A673 (cell line): Measurements from ENCODE around the gene NR1D1.

Source experiments
- CTCF ChIP-seq: fragments of 300-800, 200-600 bp; sonication (generic); conservative IDR thresholded peaks from 2 replicates; pipeline ENCODE4 v1.5.1; 2017; ENCODE audit warnings: low read depth, mild to moderate bottlenecking, antibody characterized with exemption, low read length, moderate library complexity, mixed read lengths
- EZH2 ChIP-seq: fragments of 200-600 bp; sonication (generic); IDR thresholded peaks from 2 replicates; pipeline ENCODE4 v1.6.1; 2017; ENCODE audit warnings: borderline replicate concordance, low read depth, mild to moderate bottlenecking, mixed read lengths, antibody characterized with exemption, low read length; ENCODE audit not compliant: poor library complexity, severe bottlenecking

GRCh38 chr17:40069751-40070708, 30.4 kb downstream of the NR1D1 start:
- TF ChIP-seq CTCF (peak; percentile 34; the same call in 1 of the 2 replicates), EZH2 (no peak)
